NB4 (cell line): ENCODE results near the gene MYO15A.

Experiments used
- MYC ChIP-seq: IDR thresholded peaks from 2 replicates; pipeline ENCODE4 v1.6.1; 2011; ENCODE audit warnings: low read depth, low read length
- POLR2A ChIP-seq: IDR thresholded peaks from 2 replicates; pipeline ENCODE4 v1.6.1; 2011; ENCODE audit warnings: mild to moderate bottlenecking; ENCODE audit not compliant: insufficient read length; ENCODE audit errors: extremely low read depth
- TF ChIP-seq, protein P1 (sequence below): IDR thresholded peaks from one replicate; pipeline ENCODE4 v1.5.1; 2012; ENCODE audit warnings: low read depth, low read length
- TF ChIP-seq, protein P2 (sequence below): IDR thresholded peaks from 2 replicates; pipeline ENCODE4 v1.6.1; 2011; ENCODE audit warnings: low read depth, low read length

DNA sequence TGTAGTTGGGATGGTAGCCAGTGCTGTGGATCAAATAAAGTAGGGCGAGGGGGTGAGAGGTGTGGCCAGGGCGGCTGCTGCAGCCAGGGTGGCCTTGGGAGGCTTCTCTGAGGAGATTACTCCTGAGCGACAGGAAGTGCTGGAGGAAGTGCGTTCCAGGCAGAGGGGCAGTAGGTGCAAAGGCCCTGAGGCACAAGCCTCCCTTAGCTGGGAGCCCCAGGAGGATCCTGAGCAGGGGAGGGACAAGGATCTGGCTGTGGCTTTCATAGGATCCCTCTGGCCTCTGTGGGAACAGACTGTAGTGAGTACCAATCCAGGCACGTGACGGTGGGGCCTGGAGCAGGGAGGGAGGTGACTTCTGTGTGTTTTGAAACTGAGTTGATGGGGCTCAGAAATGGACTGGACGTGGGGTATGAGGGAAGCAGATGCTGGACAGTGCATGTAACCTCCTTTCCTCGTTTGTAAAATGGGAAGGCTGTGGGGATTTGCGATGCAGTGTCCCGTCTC, 119.7 kb downstream of the MYO15A start:
- TF ChIP-seq, protein P1, sequence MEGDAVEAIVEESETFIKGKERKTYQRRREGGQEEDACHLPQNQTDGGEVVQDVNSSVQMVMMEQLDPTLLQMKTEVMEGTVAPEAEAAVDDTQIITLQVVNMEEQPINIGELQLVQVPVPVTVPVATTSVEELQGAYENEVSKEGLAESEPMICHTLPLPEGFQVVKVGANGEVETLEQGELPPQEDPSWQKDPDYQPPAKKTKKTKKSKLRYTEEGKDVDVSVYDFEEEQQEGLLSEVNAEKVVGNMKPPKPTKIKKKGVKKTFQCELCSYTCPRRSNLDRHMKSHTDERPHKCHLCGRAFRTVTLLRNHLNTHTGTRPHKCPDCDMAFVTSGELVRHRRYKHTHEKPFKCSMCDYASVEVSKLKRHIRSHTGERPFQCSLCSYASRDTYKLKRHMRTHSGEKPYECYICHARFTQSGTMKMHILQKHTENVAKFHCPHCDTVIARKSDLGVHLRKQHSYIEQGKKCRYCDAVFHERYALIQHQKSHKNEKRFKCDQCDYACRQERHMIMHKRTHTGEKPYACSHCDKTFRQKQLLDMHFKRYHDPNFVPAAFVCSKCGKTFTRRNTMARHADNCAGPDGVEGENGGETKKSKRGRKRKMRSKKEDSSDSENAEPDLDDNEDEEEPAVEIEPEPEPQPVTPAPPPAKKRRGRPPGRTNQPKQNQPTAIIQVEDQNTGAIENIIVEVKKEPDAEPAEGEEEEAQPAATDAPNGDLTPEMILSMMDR: no peak
- TF ChIP-seq POLR2A (no peak), MYC (no peak)
- TF ChIP-seq, protein P2, sequence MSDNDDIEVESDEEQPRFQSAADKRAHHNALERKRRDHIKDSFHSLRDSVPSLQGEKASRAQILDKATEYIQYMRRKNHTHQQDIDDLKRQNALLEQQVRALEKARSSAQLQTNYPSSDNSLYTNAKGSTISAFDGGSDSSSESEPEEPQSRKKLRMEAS: no peak
